HG02588 (cell line): ENCODE measurements around the gene EEF1A1.
"Not testable (repeated sequence)": the region's sequence is repeated elsewhere in the genome, so short reads cannot be mapped to it uniquely, and the experiment has no call there.

Experiments
- ATAC-seq: cut with Tn5 transposase; IDR thresholded peaks from one replicate; pipeline ENCODE4 v1.9.1; 2021; ENCODE audit warnings: mild to moderate bottlenecking, moderate library complexity; ENCODE audit not compliant: unreplicated experiment

The EEF1A1 gene

DNA sequence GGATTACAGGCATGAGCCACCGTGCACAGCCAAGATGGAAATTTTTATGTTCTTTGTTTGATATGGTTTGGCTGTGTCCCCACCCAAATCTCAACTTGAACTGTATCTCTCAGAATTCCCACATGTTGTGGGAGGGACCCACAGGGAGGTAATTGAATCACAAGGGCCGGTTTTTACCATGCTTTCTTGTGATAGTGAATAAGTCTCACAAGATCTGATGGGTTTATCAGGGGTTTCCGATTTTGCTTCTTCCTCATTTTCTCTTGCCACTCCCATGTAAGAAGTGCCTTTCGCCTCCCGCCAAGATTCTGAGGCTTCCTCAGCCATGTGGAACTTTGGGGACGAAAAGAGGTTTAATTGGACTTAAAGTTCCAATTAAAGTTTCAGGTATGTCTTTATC is 14.6 kb downstream of the EEF1A1 start:
- no peak for ATAC-seq

GRCh38 chr6:73505705-73506104 is 15.1 kb downstream of the EEF1A1 start:
- ATAC-seq: not testable (repeated sequence)

- no peak for ATAC-seq
These were observed 15.7 kb downstream of the EEF1A1 start for GRCh38 chr6:73505142-73505541.

DNA sequence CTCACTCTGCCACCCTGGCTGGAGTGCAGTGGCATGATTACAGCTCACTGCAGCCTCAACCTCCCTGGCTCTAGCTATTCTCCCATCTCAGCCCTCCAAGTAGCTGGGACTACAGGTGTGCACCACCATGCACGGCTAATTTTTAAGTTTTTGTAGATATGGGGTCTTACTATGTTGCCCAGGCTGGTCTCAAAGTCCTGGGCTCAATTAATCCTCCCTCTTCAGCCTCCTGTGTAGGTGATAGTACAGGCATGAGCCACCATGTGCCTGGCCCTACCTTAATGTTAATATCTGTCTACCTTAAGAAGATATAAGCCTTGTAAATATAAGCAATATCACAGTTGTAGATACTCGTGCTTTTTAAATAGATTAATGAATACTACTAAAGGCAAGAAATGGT is 16.7 kb downstream of the EEF1A1 start:
- no peak for ATAC-seq

DNA sequence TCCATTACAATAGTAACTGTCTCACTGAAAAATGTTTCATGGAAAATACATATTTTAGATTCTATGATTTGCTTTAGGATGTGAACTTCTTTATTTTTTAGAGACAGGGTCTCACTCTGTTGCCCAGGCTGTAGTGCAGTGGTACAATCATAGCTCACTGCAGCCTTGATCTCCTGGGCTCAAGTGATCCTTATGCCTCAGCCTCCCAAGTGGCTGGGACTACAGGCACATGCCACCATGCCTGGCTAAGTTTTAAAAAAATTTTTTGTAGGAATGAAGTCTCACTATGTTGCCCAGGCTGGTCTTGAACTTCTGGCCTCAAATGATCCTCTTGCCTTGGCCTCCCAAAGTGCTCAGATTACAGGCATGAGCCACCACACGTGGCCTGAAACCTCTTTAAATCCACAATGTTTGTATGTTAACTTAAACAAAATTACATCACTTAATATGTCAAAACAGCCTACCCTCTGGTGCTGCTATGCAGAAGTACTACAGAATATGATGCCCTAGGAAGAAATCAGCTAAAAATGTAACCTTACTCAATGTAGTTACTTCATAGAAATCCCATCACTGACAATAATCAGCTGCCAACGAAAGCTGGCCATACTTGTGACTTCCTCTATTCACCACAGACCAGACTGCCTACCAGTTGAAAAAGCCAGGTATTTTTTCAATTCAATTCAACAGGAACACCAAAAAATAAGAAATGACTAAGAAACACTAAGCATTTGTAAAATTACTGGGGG is 17.6 kb downstream of the EEF1A1 start:
- ATAC-seq: no peak

- ATAC-seq: no peak
These were observed 22.9 kb downstream of the EEF1A1 start for GRCh38 chr6:73497915-73498314.

- no peak for ATAC-seq
These were observed 29.5 kb downstream of the EEF1A1 start for GRCh38 chr6:73491377-73491776.

DNA sequence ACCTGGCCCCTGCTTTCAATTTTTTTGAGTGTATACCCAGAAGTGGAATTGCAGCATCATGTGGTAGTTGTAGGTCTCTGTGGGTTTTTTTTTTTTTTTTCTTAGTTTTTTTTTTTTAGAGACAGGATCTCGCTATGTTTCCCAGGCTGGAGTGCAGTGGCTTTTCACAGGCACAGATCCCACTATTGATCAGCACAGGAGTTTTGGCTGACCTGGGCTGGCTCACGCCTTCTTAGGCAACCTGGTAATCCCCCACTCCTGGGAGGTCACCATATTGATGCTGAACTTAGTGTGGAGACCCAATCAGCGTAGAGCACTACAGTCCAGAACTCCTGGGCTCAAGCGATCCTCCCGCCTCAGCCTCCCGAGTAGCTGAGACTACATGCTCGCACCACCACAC is 33.4 kb downstream of the EEF1A1 start:
- no peak for ATAC-seq

DNA sequence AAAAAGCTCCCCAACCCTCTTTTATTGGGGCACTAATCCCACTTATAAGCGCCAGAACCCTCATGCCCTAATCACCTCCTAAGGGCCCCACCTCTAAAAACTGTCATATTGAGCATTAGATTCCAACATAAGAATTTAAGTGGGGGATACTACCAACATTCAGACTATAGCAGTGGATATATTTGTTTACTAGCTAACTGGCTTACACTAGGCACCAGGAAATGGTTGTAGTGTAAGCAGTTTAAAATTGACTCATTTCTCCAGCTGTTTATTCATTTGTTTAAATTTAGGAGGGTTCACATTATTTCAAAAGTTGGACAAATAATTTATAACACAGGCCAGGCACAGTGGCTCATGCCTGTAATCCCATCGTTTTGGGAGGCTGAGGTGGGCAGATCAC is 36.4 kb downstream of the EEF1A1 start:
- ATAC-seq: no peak

DNA sequence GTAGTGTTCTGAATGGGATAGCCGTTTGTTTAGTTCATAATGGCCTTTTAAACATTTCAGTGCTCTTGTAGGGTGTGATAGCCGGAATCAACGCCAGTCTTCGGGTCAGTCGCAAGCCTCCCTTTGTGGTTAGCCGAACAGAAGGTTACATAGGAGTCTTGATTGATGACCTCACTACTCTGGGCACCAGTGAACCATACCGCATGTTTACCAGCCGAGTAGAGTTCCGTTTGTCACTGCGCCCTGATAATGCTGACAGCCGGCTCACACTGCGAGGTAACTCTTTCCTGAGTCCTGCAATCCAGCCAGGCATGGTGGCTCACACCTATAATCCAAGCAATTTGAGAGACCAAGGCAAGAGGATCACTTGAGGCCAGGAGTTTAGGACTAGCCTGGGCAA is 38.9 kb downstream of the EEF1A1 start:
- ATAC-seq: no peak

DNA sequence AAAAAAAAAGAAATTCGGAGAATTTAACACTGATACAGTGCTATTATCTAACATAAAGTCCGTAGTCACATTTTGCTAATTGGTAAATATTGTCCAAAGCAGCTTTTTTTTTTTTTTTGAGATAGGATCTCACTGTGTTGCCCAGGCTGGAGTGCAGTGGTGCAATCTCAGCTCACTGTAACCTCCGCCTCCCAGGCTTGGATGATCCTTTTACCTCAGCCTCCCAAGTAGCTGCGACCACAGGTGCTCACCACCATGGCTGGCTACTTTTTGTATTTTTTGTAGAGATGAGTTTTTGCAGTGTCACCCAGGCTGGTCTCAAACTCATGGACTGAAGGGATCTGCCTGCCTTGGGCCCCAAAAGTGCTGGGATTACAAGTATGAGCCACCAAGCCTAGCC is 43.4 kb downstream of the EEF1A1 start:
- ATAC-seq: no peak

GRCh38 chr6:73476723-73477122 is 44.1 kb downstream of the EEF1A1 start:
- ATAC-seq: no peak

GRCh38 chr6:73471686-73472290 is 49.0 kb downstream of the EEF1A1 start:
- ATAC-seq: peak; percentile 93
